Stomach smooth muscle (tissue), 2 donors: ENCODE data around the gene MZB1.

Experiments used
- H3K27ac ChIP-seq: one replicate; pipeline ENCODE4 v1.7.0; 2013; ENCODE audit warnings: mild to moderate bottlenecking, low read length, inconsistent platforms
- H3K27me3 ChIP-seq, 2 donors: one replicate each; pipeline ENCODE4 v1.7.0; 2013; ENCODE audit warnings: low read length in 2 of 2; ENCODE audit not compliant: insufficient read depth in 2 of 2, control insufficient read depth in 1 of 2
- H3K36me3 ChIP-seq, 2 donors: one replicate each; pipeline ENCODE4 v1.7.0; 2013; ENCODE audit warnings: low read length in 2 of 2; ENCODE audit not compliant: control insufficient read depth in 2 of 2, insufficient read depth in 2 of 2
- H3K4me1 ChIP-seq: one replicate; pipeline ENCODE4 v1.7.0; 2013; ENCODE audit warnings: low read length; ENCODE audit not compliant: control insufficient read depth, insufficient read depth
- H3K4me3 ChIP-seq, 2 donors: one replicate each; pipeline ENCODE4 v1.7.0; 2013; ENCODE audit warnings: low read length in 2 of 2
- H3K9ac ChIP-seq, 2 donors: one replicate each; pipeline ENCODE4 v1.7.0; 2013; ENCODE audit warnings: low read length in 2 of 2, mild to moderate bottlenecking in 1 of 2
- H3K9me3 ChIP-seq, 2 donors: one replicate each; pipeline ENCODE4 v1.7.0; 2013; ENCODE audit warnings: low read length in 2 of 2; ENCODE audit not compliant: control insufficient read depth in 2 of 2
- donor health status: healthy.
- donor health status: Pancreatic carcinoma.

The MZB1 gene

DNA sequence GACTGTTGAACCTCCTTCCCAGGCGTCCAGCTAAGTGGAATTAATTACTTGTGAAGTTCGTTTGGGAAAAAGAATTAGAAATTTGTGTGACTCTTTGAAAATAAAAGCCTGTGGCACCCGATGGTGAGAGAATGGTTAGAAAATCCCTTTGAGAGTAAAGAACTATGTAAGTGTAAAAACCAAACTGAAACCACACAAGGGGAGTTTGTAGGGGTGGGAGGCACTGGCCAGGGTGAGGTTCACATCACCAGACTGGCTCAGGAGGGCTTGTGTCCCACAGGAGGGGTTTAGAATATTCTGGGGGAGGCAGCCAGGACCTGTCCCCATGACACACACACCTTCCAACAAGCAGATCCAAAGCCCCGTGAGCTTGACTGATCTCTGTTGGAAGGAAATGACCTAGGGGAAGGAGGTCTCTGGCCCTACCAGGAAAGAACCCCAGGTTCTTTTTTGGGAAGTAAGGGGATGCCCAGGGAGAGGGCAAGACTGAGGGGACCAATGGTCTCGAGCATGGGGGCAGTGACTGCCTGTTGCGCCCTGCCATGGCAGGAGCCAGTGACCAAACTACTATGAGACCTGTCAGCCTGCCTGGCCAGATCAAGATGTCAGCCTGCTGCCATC lies 9.9 kb upstream of the MZB1 start:
- Histone ChIP-seq H3K36me3 (peaks cover 0 to 2% of the 10 kb centered on the region in 2 donors), H3K9ac (no peak overlapping the region), H3K4me3 (no peak overlapping the region), H3K27ac (no peak overlapping the region), H3K27me3 (peaks cover 2 to 12% of the 10 kb centered on the region in 2 donors), H3K9me3 (no peaks in the 10 kb centered on the region), H3K4me1 (peaks cover 28% of the 10 kb centered on the region)

DNA sequence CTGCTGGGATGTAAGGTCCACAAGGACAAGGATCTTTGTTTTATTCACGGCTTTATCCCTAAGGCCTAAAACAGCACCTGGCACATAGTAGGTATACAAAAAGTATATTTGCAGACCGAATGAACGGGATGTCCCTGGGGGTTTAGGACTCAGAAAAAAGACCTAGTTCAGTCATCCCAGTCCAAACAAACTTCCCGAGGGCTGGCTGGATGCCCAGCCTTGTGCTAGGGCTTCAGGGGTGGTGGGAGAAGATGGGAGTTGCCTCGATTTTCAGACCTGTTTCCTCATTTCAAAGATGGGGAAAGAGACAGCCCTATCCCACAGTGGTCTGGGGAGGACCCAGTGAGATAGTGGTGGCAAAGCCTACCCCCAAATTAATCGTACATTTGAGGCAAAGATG lies 8.2 kb upstream of the MZB1 start:
- no peak overlapping the region for H3K27ac ChIP-seq
- H3K4me3 ChIP-seq: no peak overlapping the region
- H3K4me1 ChIP-seq: peaks cover 32% of the 10 kb centered on the region
- H3K36me3 ChIP-seq: peaks cover 0 to 2% of the 10 kb centered on the region in 2 donors
- H3K27me3 ChIP-seq: peaks cover 12 to 29% of the 10 kb centered on the region in 2 donors
- no peaks in the 10 kb centered on the region for H3K9me3 ChIP-seq
- no peak overlapping the region for H3K9ac ChIP-seq

DNA sequence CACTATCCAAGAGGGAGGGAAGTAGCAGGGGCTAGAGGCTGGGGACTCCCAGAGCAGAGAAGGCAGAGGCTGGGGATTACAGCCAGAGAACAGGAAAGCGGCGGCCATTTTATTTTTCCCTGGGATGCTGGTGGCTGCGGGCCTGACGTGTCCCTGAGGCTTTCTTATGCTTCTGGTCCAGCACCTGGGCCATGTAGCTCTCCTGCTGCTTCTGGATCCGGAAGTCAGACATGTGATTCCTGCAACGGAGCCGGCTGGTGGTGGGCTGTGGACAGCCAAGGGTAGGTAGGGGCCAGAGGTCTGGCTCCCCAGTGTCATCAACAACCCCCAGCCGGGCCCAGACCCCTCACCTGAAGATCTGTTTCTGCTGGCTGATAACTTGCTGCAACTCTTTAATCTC lies 7.0 kb upstream of the MZB1 start:
- Histone ChIP-seq H3K36me3 (peaks cover 0 to 2% of the 10 kb centered on the region in 2 donors), H3K4me1 (peaks cover 38% of the 10 kb centered on the region), H3K9ac (no peak overlapping the region), H3K9me3 (no peaks in the 10 kb centered on the region), H3K27me3 (peaks cover 14 to 40% of the 10 kb centered on the region in 2 donors), H3K27ac (no peak overlapping the region), H3K4me3 (no peak overlapping the region)

DNA sequence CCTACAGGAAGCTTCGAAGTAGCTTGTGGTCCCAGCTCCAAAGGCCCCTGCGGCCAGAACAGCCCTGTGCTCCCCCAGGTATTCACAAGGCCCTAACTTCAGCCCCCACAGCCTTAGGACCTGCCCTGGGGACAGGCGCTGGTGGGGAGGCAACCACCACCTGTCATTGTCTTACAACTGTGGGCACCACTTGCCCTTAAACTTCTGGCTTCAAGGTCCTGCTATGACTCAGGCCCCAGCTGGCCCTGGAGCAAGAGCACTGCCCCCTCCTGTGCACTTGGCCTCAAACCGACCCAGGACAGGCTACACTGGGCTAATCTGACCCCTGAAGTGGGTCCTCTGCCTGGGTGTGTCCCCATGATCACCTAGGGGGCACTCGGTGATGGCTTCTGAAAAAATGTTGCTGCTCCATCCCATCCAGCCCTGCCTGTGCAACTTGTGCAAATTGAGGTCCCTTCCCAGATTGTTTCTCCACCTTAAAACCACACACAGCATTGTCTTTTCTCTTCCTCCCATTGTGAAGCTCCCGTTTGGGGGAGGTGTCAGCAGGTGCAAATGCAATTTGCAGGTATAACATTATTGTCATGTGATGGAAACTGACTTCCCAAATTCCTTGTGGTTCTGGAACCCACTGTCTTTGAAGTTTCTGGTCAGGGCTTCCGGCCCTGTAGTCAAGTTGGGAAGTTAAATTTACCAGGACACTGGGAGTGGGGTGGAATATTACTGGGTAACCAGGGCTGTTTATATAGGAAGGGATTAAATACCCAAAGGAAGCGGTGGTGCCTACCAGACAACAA lies 6.3 kb upstream of the MZB1 start:
- H3K36me3 ChIP-seq: no peaks in the 10 kb centered on the region
- no peak overlapping the region for H3K4me3 ChIP-seq
- no peak overlapping the region for H3K9ac ChIP-seq
- H3K27me3 ChIP-seq: peaks cover 14 to 40% of the 10 kb centered on the region in 2 donors
- no peaks in the 10 kb centered on the region for H3K9me3 ChIP-seq
- no peak overlapping the region for H3K27ac ChIP-seq
- H3K4me1 ChIP-seq: peaks cover 38% of the 10 kb centered on the region

DNA sequence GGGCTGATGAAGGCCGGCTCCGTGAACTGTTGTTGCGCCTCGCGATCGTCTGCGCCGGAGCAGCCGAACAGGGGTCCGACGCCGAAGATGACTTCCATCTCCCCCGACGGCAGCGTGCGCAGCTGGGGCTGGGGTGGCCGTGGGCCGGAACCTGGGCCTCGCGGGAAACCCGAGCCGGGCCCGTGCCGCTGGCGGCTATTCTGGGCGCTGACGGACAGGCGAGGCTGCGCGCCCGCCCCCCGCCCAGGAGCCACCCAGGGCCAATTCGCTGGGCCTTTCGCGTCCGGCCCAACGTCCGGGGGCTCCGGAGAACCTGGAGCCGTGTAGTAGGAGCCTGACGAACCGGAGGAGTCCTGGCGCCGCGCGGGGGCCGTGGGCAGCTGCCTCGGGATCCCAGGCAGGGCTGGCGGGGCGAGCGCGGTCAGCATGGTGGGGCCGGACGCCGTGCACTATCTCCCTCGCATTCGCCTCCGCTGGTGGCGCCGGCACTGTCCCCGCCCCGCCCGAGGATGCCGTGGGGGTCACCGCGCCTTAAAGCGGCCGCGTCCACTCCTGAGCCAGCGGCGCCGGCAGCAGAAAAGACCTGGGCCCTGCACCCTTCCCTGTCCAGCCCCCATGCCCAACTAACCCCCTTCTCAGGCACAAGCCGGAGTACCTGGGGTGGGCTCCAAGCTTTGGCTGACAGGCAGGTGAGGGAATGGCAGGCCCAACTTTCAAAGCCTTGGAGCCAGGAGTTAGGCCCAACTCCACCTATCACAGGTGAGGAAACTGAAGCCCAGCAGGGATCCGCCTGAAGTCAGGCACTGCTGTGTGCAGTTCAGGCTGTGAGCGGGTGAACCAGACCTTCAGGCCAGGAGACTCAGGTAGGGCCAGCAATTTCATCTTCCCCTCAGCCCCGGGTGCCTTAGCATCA lies 5.2 kb upstream of the MZB1 start, which contains the start of gene PROB1:
Gene PROB1, minus strand, starts transcription at position 451 of the 913 bp plus-strand sequence. Its CDS starts 23 bp downstream, at position 428.
- Histone ChIP-seq H3K36me3 (no peaks in the 10 kb centered on the region), H3K9me3 (no peaks in the 10 kb centered on the region), H3K27ac (no peak within 1 kb of the TSS), H3K9ac (no peak within 1 kb of the TSS), H3K4me1 (peaks cover 38% of the 10 kb centered on the region), H3K4me3 (peak within 1 kb of the TSS; percentile 49 to 69), H3K27me3 (peaks cover 14 to 40% of the 10 kb centered on the region in 2 donors)

DNA sequence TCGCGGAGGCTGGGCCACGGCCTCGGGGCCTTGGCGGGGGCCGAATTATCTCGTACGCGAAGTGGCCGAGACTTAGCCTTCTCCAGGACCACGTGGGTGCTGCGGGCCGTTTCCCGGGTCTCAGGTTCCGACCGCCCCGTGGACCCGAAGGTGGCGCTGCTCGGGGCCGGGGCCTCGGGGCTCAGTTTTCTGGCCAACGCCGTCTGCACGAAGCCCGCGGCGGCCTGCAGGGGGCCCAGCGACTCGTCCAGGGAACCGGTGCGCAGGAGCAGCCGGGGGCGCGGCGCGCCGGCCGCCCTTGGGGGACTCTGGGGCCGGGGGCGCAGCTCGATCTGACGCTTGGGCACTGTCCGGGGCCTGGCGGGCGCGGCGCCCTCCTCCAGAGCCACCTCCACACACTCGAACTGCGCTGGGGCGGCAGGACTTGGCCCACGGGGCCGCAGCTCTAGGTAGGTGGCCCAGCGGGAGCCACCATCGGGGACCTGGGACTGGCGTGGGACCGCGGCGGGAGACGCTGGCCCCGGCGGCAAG lies 4.5 kb upstream of the MZB1 start:
- Histone ChIP-seq H3K9ac (no peak overlapping the region), H3K4me3 (peak overlapping the region; percentile 49 to 69), H3K9me3 (no peaks in the 10 kb centered on the region), H3K27me3 (peaks cover 14 to 40% of the 10 kb centered on the region in 2 donors), H3K4me1 (peaks cover 38% of the 10 kb centered on the region), H3K27ac (no peak overlapping the region), H3K36me3 (no peaks in the 10 kb centered on the region)

DNA sequence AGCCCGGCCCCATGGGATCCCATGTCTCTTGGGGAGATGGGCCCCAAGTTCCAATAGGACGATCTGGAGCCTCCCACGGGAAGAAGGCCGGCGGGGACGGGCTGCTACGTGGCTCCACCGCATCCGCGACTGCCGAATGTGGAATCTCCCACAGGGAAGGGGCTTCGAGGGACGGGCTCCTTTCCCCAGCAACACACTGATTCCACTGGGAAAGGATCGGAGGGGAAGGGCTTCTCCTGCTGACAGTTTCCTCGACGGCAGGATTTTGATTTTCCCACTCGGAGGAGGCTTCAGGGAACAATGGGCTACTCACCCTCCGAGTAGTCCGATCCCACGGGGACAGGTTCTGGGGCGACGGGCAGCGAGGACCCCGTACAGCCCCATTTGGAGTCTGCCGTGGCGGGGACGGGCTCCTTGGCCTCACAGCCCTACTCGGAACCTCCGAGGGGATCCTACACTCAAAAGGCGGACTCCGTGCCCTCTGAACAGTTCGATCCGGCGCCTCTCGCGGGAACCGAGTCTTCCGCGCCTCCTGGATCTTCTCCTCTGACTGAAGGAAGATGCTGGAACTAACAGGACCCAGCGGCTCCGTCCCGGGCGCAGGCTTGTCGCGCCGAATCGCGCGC lies 3.9 kb upstream of the MZB1 start:
- peaks cover 38% of the 10 kb centered on the region for H3K4me1 ChIP-seq
- no peak overlapping the region for H3K27ac ChIP-seq
- H3K9ac ChIP-seq: no peak overlapping the region

DNA sequence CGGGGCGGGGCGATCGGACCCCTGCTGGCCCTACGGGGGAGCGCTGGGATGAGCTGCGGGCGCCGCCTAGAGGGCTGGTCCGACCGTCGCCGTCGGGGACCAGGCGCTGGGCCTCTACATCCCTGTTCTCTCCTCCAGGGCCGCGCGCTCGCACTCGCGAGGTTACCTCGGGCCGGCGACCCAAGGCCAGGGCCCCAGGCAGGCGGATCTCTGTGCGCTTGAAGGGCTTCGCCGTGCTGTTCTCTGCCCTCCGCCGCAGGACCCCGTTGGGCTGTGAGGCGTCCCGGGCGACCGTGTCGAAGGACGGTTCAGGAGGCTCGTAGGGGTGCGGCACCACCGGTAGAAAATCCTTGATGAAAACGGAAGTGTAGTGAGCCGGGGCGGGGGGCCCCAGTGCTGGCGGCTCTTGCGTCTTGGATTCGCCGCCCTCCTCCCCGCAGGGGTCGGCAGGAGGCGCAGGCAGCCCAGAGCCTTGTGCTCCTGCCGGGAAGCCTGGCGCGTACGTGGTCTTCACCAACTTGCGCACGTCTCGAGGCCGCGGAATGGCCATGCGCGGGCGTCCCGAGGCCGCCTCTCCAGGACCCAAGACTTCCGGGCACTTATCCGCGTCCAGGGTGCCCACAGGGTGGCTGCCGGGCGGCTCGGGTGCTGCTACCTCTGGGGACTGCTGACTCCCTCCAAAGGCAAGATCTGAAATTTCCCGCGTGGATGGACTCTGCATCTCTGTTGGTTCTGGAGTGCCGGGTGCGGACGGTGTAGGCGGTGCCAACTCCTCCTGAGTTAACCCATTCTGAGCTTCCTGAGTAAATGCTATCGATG lies 3.2 kb upstream of the MZB1 start:
- no peaks in the 10 kb centered on the region for H3K9me3 ChIP-seq
- no peak overlapping the region for H3K9ac ChIP-seq
- peaks cover 38% of the 10 kb centered on the region for H3K4me1 ChIP-seq
- H3K27me3 ChIP-seq: peaks cover 14 to 40% of the 10 kb centered on the region in 2 donors
- H3K27ac ChIP-seq: no peak overlapping the region
- H3K4me3 ChIP-seq: peak overlapping the region; percentile 49 to 69
- H3K36me3 ChIP-seq: no peaks in the 10 kb centered on the region

More for the DNA sequence above, 3.9 kb upstream of the MZB1 start:
- Histone ChIP-seq H3K4me3 (peak overlapping the region; percentile 49 to 69), H3K27me3 (peaks cover 14 to 40% of the 10 kb centered on the region in 2 donors), H3K36me3 (no peaks in the 10 kb centered on the region), H3K9me3 (no peaks in the 10 kb centered on the region)

DNA sequence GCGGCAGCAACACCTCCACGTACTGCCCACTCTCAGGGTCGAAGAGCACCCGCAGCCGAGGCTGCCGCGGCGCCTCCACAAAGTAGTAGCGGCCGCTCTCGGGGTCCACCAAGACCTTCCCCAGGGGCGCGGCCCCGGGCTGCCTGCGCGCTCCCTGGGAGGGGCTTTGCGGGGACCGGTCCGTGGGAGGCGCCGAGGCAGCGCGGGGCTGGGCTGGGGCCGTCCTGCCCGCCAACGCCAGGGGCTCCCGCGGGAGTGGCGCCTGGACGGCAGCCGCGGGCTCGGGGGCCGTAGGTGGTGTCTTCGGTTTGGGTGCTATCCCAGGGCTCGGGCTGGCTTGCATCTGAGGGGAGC lies 2.6 kb upstream of the MZB1 start:
- no peak overlapping the region for H3K27ac ChIP-seq
- H3K4me1 ChIP-seq: peaks cover 38% of the 10 kb centered on the region
- no peaks in the 10 kb centered on the region for H3K36me3 ChIP-seq
- no peaks in the 10 kb centered on the region for H3K9me3 ChIP-seq
- H3K9ac ChIP-seq: no peak overlapping the region
- H3K27me3 ChIP-seq: peaks cover 14 to 40% of the 10 kb centered on the region in 2 donors
- H3K4me3 ChIP-seq: peak overlapping the region in 1 of 2 donors; percentile 69
